Kidney (tissue), 14 donors: Measurements from ENCODE around the gene PPIL1. TPM values are rescaled to one million over a fixed set of nuclear protein-coding genes. Genes with fewer than 3 reads are reported as not detected.

ENCODE experiments used
- DNase-seq, 5 donors: peaks; one replicate each; pipeline ENCODE4 v3.0.0-alpha.2; 2013 to 2020
- FAIRE-seq: peaks from 2 replicates; lab custom pipeline; 2012; peaks lifted over from hg19 to GRCh38; lab: Jason Lieb, UNC
- H3K27ac ChIP-seq, 2 donors: one replicate each; pipeline ENCODE4 v1.7.0; 2013; ENCODE audit warnings: low read depth in 2 of 2, low read length in 2 of 2, inconsistent platforms in 1 of 2
- H3K27me3 ChIP-seq: one replicate; pipeline ENCODE4 v1.7.1; 2013; ENCODE audit warnings: low read length, inconsistent platforms; ENCODE audit not compliant: control insufficient read depth, insufficient read depth
- H3K36me3 ChIP-seq, 3 donors: one replicate each; pipeline versions ENCODE4 v1.7.0 to v1.7.1; 2013; ENCODE audit warnings: low read length in 3 of 3, control low read depth in 1 of 3, inconsistent platforms in 1 of 3; ENCODE audit not compliant: insufficient read depth in 3 of 3, control insufficient read depth in 2 of 3
- H3K4me1 ChIP-seq, 3 donors: one replicate each; pipeline versions ENCODE4 v1.7.0 to v1.7.1; 2013; ENCODE audit warnings: low read length in 3 of 3, inconsistent platforms in 1 of 3, low read depth in 1 of 3; ENCODE audit not compliant: control insufficient read depth in 2 of 3, insufficient read depth in 2 of 3
- H3K4me3 ChIP-seq, 3 donors: one replicate each; pipeline versions ENCODE4 v1.7.0 to v1.8.1; 2013; ENCODE audit warnings: low read length in 3 of 3, control low read depth in 1 of 3, inconsistent platforms in 1 of 3
- H3K9ac ChIP-seq, 3 donors: one replicate each; pipeline versions ENCODE4 v1.7.0 to v1.7.1; 2013; ENCODE audit warnings: low read length in 3 of 3, control low read depth in 1 of 3, inconsistent platforms in 1 of 3
- H3K9me3 ChIP-seq, 3 donors: one replicate each; pipeline versions ENCODE4 v1.7.0 to v1.7.1; 2013; ENCODE audit warnings: low read length in 3 of 3, control low read depth in 1 of 3, inconsistent platforms in 1 of 3; ENCODE audit not compliant: control insufficient read depth in 2 of 3, insufficient read depth in 1 of 3
- CTCF ChIP-seq: IDR thresholded peaks from 3 replicates; pipeline ENCODE4 v1.5.1; 2012; ENCODE audit warnings: mild to moderate bottlenecking, moderate library complexity, borderline replicate concordance; ENCODE audit not compliant: insufficient read depth; ENCODE audit errors: extremely low read depth
- intact Hi-C: fragments of 100-400 bp; cut with DNase I; formaldehyde crosslinking; loops from one replicate; pipeline ENCODE4 v1.11.1; 2022
- polyA plus RNA-seq: library from polyadenylated mRNA; stranded (reverse); fragments of 350-450 nt; fragmentation: Illumina TruSeq; extraction: RNeasy Lipid Tissue Mini Kit (QIAGEN cat#74804); gene quantifications from one replicate; pipeline ENCODE4 v1.2.3, GENCODE V29; 2014; ENCODE audit warnings: low read depth, low replicate concordance; ENCODE audit not compliant: insufficient read depth
- total RNA-seq: library from RNA; stranded (reverse); fragmentation: NEBNext Ultra II Directional; extraction: Animal tissue kit (Norgen Biotek cat#: 25700); gene quantifications from one replicate; pipeline ENCODE4 v1.2.1, GENCODE V29; 2021
- donor health status: control.
- donor health status: control.
- donor health status: control.
- donor health status: control.
- donor health status: control.
- donor health status: DM: yes; HTN: yes; CAD: no.
- donor health status: Normal renal cell carcinoma (clear cell type).

The PPIL1 gene
- total and polyA plus RNA-seq, 2 donors from 2014 or later = 21.3 to 40.1 TPM

GRCh38 chr6:36837686-36838085 lies 36.9 kb downstream of the PPIL1 start:
- TF ChIP-seq CTCF = no peak
- Histone ChIP-seq H3K36me3 (no peaks in the 10 kb centered on the region), H3K4me3 (no peak overlapping the region), H3K9me3 (no peaks in the 10 kb centered on the region), H3K9ac (no peak overlapping the region), H3K27ac (no peak overlapping the region), H3K27me3 (no peaks in the 10 kb centered on the region), H3K4me1 (peaks cover 0 to 15% (median 10%) of the 10 kb centered on the region in 3 donors)
- DNase-seq = no peak
- FAIRE-seq = no peak
- intact Hi-C loops = no loop called here

- no peak overlapping the region for H3K9ac ChIP-seq
- no peaks in the 10 kb centered on the region for H3K36me3 ChIP-seq
- DNase-seq (no peak), FAIRE-seq (no peak)
- no peak for TF ChIP-seq CTCF
- peaks cover 0 to 15% (median 10%) of the 10 kb centered on the region in 3 donors for H3K4me1 ChIP-seq
- no peak overlapping the region for H3K27ac ChIP-seq
- no peaks in the 10 kb centered on the region for H3K27me3 ChIP-seq
- H3K4me3 ChIP-seq = no peak overlapping the region
- H3K9me3 ChIP-seq = no peaks in the 10 kb centered on the region
- intact Hi-C loops = no loop called here
These were observed 37.6 kb downstream of the PPIL1 start for GRCh38 chr6:36837022-36837339.

- no peak overlapping the region for H3K4me3 ChIP-seq
- no peaks in the 10 kb centered on the region for H3K27me3 ChIP-seq
- peaks cover 0 to 15% (median 10%) of the 10 kb centered on the region in 3 donors for H3K4me1 ChIP-seq
- TF ChIP-seq CTCF = no peak
- no peak overlapping the region for H3K27ac ChIP-seq
- no peaks in the 10 kb centered on the region for H3K9me3 ChIP-seq
- intact Hi-C loops = no loop called here
- DNase-seq (no peak), FAIRE-seq (no peak)
- H3K36me3 ChIP-seq = no peaks in the 10 kb centered on the region
- peak overlapping the region in 1 of 3 donors; percentile 3 for H3K9ac ChIP-seq
These were observed 38.2 kb downstream of the PPIL1 start for GRCh38 chr6:36836111-36837021.
